Lower lobe of right lung (tissue), 2 donors: ENCODE results near the gene NEMF. TPM values are rescaled to one million over a fixed set of nuclear protein-coding genes. Genes with fewer than 3 reads are reported as not detected.
"Not testable (repeated sequence)": the region's sequence is repeated elsewhere in the genome, so short reads cannot be mapped to it uniquely, and the experiment has no call there.

Experiments used
- ATAC-seq, 2 donors: fragments of 200-7000 bp; cut with Tn5 transposase; one replicate each; pipeline ENCODE4 v1.9.1; 2020 to 2022; ENCODE audit warnings: mild to moderate bottlenecking in 2 of 2, moderate library complexity in 2 of 2
- DNase-seq: peaks from one replicate; pipeline ENCODE4 v3.0.0-alpha.2; 2020
- H3K27ac ChIP-seq: fragments of 200-600 bp; one replicate; pipeline ENCODE4 v1.8.0; 2022
- H3K27me3 ChIP-seq: fragments of 200-600 bp; one replicate; pipeline ENCODE4 v1.8.0; 2022; ENCODE audit warnings: low read depth
- H3K36me3 ChIP-seq: fragments of 200-600 bp; one replicate; pipeline ENCODE4 v1.8.0; 2022; ENCODE audit warnings: mild to moderate bottlenecking
- H3K4me1 ChIP-seq: fragments of 200-600 bp; one replicate; pipeline ENCODE4 v1.8.0; 2022
- H3K4me3 ChIP-seq: fragments of 200-600 bp; one replicate; pipeline ENCODE4 v1.8.0; 2022; ENCODE audit warnings: mild to moderate bottlenecking
- H3K9me3 ChIP-seq: fragments of 200-600 bp; one replicate; pipeline ENCODE4 v1.8.0; 2022
- CTCF ChIP-seq: fragments of 200-600 bp; IDR thresholded peaks from one replicate; pipeline ENCODE4 v1.8.0; 2022; ENCODE audit warnings: antibody characterized with exemption, mild to moderate bottlenecking
- intact Hi-C: fragments of 100-400 bp; cut with DNase I; formaldehyde crosslinking; loops from one replicate; pipeline ENCODE4 v1.11.0; 2022
- total RNA-seq: library from RNA; stranded (reverse); fragmentation: NEBNext Ultra II Directional; extraction: Animal tissue kit (Norgen Biotek cat#: 25700); gene quantifications from one replicate; pipeline ENCODE4 v1.2.1, GENCODE V29; 2021
- donor health status: DM: no; HTN: yes; CAD: no; lungs with severe emphysema.

The NEMF gene
- total RNA-seq, 1 donor from 2014 or later = 66.1 TPM

GRCh38 chr14:49767270-49767570, 85.4 kb downstream of the NEMF start:
- peaks cover 8% of the 10 kb centered on the region for H3K36me3 ChIP-seq
- H3K27me3 ChIP-seq = no peaks in the 10 kb centered on the region
- peaks cover 32% of the 10 kb centered on the region for H3K4me1 ChIP-seq
- ATAC-seq (no peak), DNase-seq (no peak)
- TF ChIP-seq CTCF = no peak
- peak overlapping the region; percentile 85 for H3K4me3 ChIP-seq
- peak overlapping the region; percentile 97 for H3K27ac ChIP-seq
- intact Hi-C loops = loop anchor here (5.0 kb wide), 1 partner anchor 135 kb away; no protein-coding TSS in a partner anchor
- H3K9me3 ChIP-seq = no peaks in the 10 kb centered on the region

DNA sequence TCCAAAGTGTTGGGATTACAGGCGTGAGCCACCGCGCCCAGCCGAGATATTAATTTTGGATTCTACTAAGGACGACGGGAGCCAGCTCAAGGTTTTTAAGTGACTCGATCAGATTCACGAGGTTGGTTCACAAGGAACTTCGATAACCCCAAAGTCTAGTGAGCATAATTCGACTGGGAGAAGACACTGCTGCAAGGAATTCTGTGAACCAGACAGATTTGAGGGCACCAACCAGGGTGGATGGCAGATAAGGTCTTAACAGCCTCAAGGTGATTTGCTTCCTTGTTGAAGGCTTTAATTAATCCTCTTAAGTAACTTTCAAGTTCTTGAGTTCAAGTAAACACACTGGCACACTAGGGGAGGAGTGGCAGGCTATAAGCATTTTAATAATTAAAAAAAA, 85.7 kb downstream of the NEMF start:
- H3K36me3 ChIP-seq = peaks cover 4% of the 10 kb centered on the region
- no peaks in the 10 kb centered on the region for H3K27me3 ChIP-seq
- H3K4me1 ChIP-seq = peaks cover 32% of the 10 kb centered on the region
- no peaks in the 10 kb centered on the region for H3K9me3 ChIP-seq
- DNase-seq (no peak), ATAC-seq (no peak)
- peak overlapping the region; percentile 85 for H3K4me3 ChIP-seq
- H3K27ac ChIP-seq = peak overlapping the region; percentile 97
- no peak for TF ChIP-seq CTCF
- intact Hi-C loops = loop anchor here (5.0 kb wide), 1 partner anchor 135 kb away; no protein-coding TSS in a partner anchor

- no peaks in the 10 kb centered on the region for H3K9me3 ChIP-seq
- no peak overlapping the region for H3K4me3 ChIP-seq
- TF ChIP-seq CTCF = no peak
- DNase-seq (no peak), ATAC-seq (no peak)
- intact Hi-C loops = no loop called here
- no peaks in the 10 kb centered on the region for H3K36me3 ChIP-seq
- H3K27me3 ChIP-seq = no peaks in the 10 kb centered on the region
- H3K4me1 ChIP-seq = peaks cover 5% of the 10 kb centered on the region
- no peak overlapping the region for H3K27ac ChIP-seq
Measured at GRCh38 chr14:49761839-49762551, 90.6 kb downstream of the NEMF start.

- no peak overlapping the region for H3K4me3 ChIP-seq
- ATAC-seq = no peak
- no peak for TF ChIP-seq CTCF
- no peaks in the 10 kb centered on the region for H3K9me3 ChIP-seq
- H3K27me3 ChIP-seq = no peaks in the 10 kb centered on the region
- no peak for DNase-seq
- no peak overlapping the region for H3K27ac ChIP-seq
- intact Hi-C loops = no loop called here
- no peaks in the 10 kb centered on the region for H3K4me1 ChIP-seq
- peaks cover 12% of the 10 kb centered on the region for H3K36me3 ChIP-seq
Measured at GRCh38 chr14:49755378-49755777, 97.2 kb downstream of the NEMF start.

GRCh38 chr14:49754570-49755097, 98.0 kb downstream of the NEMF start:
- no peak for DNase-seq
- H3K27me3 ChIP-seq = no peaks in the 10 kb centered on the region
- no peaks in the 10 kb centered on the region for H3K4me1 ChIP-seq
- no peak for ATAC-seq
- H3K9me3 ChIP-seq = no peaks in the 10 kb centered on the region
- H3K27ac ChIP-seq = no peak overlapping the region
- H3K4me3 ChIP-seq = no peak overlapping the region
- no peak for TF ChIP-seq CTCF
- H3K36me3 ChIP-seq = peaks cover 12% of the 10 kb centered on the region
- intact Hi-C loops = no loop called here

DNA sequence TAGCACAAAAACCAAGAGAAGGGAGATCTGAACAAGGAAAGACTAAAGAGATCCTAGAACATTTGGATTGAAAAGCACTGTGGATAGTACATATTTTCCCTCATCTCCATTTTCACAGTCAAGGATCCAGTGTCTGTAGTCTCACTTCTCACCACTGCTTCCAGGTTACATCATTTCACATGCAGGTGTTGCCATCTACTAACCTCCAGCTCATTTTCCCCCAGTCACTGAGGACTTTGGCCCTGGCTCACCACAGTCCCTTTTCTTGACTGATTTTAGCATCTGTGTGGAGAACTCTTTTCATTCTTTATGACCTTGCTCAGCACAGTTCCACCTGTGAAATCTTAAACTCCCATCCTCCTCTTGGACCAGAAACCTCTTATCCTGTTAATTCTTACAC, 106.1 kb downstream of the NEMF start:
- H3K27ac ChIP-seq, DNase-seq, H3K27me3 ChIP-seq, H3K4me1 ChIP-seq, H3K4me3 ChIP-seq, intact Hi-C loops, ATAC-seq, H3K9me3 ChIP-seq: not testable (repeated sequence)
- peaks cover 50% of the 10 kb centered on the region for H3K36me3 ChIP-seq
